C1 segment of cervical spinal cord (tissue), 14 donors: ENCODE data around the gene RRP1B.
"Not testable (repeated sequence)": the region's sequence is repeated elsewhere in the genome, so short reads cannot be mapped to it uniquely, and the experiment has no call there.

Experiments
- DNase-seq, 14 donors: peaks; one replicate each; lab custom pipeline; 2025; lab: John Stamatoyannopoulos, UW

RRP1B gene

DNA sequence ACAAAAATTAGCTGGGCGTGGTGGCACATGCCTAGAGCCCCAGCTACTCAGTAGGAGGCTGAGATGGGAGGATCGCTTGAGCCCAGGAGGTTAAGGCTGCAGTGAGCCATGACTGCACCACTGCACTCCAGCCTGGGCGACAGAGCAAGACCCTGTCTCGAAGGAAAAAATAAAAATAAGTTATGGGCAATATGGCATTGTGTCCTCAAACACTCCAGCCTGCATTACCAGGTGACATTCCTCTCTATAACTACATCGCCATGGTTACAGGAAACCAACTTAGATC lies 40.1 kb downstream of the RRP1B start:
- not testable (repeated sequence) for DNase-seq

DNA sequence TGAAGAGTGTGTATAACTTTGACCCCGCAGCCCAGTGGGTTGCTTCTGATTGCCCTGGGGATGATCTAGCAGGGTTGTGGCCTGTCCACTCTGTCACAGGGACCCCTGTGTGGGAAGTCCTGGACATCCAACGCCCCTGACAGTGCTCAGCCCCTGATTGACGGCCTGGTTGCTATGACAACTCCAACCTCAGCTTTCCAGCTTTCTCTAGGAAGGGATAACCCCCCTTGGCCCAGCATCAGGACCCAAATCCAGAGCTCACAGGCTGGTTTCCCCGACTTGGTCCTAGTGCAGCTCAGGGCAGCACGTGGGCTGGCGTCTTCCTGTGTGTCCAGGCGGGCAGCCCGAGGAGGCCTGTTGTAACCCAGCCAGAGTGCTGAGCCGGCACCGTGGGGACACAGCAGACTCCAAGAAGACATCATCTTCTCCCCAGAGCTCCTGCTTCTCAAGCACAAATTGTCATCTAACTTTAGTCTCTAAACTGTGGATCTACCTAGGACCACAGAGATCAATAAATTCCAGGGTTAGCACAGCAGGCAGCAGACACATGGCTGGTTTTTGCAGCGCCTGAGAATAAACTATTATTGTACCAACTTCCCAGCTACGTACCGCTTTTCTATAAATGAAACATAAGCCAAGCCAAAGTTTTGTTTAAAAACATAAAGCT lies 40.7 kb downstream of the RRP1B start:
- DNase-seq = peak in 1 of 14 donors; percentile 34

- DNase-seq = no peak
Observed at GRCh38 chr21:43701936-43702784, 42.8 kb downstream of the RRP1B start.

- no peak for DNase-seq
Observed at GRCh38 chr21:43702785-43703034, 43.4 kb downstream of the RRP1B start.

- DNase-seq = no peak
Observed at GRCh38 chr21:43703035-43703880, 43.9 kb downstream of the RRP1B start.

- DNase-seq = no peak
Observed at GRCh38 chr21:43707462-43707861, 48.1 kb downstream of the RRP1B start.

GRCh38 chr21:43708745-43709381 lies 49.5 kb downstream of the RRP1B start:
- DNase-seq = no peak

- no peak for DNase-seq
Observed at GRCh38 chr21:43712268-43712942, 53.0 kb downstream of the RRP1B start.

DNA sequence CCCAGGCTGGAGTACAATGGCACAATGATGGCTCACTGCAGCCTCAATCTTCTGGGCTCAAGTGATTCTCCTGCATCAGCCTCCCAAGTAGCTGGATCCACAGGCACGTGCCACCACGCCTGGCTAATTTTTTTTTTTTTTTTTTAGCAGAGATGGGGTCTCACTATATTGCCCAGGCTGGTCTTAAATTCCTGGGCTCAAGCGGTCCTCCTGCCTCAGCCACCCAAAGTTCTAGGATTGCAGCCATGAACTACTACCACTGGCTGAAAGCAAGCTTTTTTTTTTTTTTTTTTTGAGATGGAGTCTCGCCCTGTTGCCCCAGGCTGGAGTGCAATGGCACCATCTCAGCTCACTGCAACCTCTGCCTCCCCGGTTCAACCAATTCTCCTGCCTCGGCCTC lies 53.8 kb downstream of the RRP1B start:
- not testable (repeated sequence) for DNase-seq

- no peak for DNase-seq
Observed at GRCh38 chr21:43716376-43717165, 57.2 kb downstream of the RRP1B start.

DNA sequence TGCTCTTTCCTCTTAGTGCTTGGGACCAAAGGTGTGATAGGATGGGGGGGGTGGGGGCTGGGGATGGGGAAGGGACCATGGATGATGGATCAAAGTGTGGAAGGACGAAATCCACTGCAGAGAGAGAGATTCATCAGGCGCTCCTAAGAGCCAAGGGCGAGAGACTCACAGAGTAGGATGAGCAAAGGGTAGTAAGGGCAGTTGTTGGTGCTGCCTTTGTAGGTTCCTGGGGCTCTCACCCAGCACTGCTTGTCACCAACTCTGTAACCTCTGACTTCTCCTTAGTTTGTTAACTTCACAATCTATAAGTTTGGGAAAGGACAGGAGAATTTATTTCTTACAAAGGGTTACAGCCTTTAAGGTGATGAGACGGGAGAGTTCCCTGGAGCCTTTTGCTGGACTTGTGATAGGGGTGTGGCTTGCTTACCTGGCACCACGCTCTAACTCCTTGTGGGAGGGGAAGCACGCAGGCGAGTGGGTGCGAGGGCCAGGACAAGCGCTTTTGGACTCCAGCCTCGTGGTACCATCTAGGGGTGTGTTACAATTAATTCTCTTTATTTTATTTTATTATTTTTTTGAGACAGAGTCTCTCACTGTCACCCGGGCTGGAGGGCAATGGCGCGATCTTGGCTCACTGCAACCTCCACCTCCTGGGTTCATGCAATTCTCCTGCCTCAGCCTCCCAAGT lies 58.0 kb downstream of the RRP1B start:
- no peak for DNase-seq

- DNase-seq = no peak
Observed at GRCh38 chr21:43717967-43718871, 58.9 kb downstream of the RRP1B start.

DNA sequence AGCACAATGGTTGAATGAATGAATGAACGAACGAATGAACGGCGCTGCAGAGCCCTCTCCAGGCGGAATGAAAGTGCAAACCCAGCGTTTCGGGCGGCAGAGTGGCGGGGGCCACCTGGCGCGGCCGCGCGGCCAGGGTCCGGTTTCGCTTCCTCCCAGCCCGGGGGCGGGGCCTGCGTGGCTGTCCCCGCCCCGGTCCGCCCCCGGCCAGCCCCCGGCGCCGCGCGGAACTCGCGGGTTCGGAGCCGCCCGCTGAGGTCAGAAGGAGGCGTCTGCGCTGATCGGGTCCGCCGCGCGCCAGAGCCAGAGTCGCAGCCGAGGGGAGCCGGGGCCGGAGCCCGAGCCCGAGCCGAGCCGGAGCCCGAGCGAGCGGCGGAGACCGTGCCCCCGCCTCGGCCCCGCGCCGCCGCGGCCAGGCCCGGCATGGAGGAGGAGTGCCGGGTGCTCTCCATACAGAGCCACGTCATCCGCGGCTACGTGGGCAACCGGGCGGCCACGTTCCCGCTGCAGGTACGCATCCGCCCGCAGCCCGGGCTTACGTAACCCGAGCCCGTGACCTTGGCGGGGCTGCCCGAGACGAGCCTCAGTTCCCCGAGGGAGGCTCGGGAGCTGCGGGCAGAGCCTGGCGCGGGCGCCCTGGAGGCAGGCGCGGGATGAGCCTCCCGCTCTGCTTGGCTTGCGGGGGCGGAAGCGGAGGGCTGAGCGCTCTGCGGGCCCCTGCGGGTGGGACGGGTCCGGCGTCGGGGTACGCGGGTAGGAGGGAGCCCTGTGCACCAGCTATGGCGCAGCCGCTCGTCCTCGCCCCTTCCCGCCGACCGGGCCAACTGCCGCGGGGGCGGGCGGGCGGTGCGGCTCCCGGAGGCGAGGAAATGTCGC lies 59.8 kb downstream of the RRP1B start, which contains the start of gene PDXK:
Gene PDXK (plus strand): TSS at position 258 of the 876 bp plus-strand sequence. CDS start 166 bp downstream, at position 424.
- DNase-seq = peak; percentile 33 to 90 (median 70)

GRCh38 chr21:43719748-43720538 lies 60.6 kb downstream of the RRP1B start:
- peak in 1 of 14 donors; percentile 52 for DNase-seq

DNA sequence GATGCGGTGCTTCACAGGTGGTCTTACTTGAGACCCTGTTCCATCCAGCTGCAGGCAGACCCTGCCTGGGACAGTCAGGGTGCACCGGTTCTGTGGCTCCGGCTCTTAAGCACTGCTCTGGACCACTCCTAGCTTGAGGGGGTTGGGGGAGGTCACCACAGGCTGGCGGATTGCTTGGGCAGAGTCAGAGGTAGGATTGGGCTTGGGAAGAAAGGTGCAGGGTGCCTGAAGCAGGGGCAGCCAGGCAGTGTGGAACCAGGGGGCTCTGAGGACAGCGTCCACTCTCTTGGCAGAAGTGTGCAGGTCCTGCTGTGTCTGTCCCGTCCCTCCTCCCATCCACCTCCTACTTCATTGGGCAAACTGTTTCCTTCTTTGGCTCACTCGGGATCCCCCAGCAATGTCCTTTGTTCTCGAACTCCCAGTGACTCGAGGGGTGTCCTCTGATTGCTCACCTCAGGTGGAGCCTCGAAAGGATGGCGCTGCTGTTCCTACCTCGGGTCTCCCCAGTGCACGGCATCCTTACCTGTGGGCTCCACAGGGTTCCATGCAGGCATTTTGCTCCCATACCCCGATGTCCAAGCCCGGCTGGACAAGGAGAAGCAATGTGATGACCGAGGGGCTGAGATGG lies 61.3 kb downstream of the RRP1B start:
- DNase-seq = no peak

- no peak for DNase-seq
Observed at GRCh38 chr21:43721206-43721605, 61.8 kb downstream of the RRP1B start.

DNA sequence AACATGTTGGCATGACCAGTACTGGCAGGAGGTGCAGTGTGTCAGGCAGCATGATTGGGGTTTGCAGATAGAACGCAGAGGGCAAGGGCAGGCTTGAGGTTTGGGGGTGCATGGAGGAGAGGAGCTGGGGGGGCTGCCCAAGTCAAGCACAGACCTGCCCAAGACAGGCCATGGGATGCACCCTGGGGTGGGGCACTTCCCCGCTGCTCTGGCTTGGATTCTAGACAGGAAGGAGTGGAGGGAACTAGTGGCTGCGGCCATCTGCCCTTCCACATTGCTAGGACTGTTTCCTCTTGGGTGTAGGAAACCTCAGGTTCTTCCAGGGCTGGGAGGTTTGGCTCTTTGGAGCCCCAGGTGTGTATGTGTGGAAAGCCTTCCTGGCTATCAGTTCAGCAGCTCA lies 62.6 kb downstream of the RRP1B start:
- no peak for DNase-seq
